ENCODE measurements around the gene CLCC1. TPM values are rescaled to one million over a fixed set of nuclear protein-coding genes. Genes with fewer than 3 reads are reported as not detected.

Gene CLCC1
- total and polyA plus RNA-seq, 2 experiments from 2014 or later, result 16.6 to 18.4 TPM

- Histone ChIP-seq H3K79me2 (replicated peaks; ENCODE audit: insufficient read depth) (no peaks in the 10 kb centered on the region), H3K4me3 (no peak overlapping the region), H2AFZ (no peak overlapping the region), H4K20me1 (replicated peaks; ENCODE audit: insufficient read depth) (no peaks in the 10 kb centered on the region), H3F3A (replicated peaks; ENCODE audit: low read depth) (no peaks in the 10 kb centered on the region), H3K4me2 (no peak overlapping the region), H3K27ac (ENCODE audit: low read depth) (no peak overlapping the region), H3K9me2 (ENCODE audit: insufficient read depth) (no peaks in the 10 kb centered on the region), H3K27me3 (ENCODE audit: insufficient read depth) (no peaks in the 10 kb centered on the region), H3K4me1 (ENCODE audit: insufficient read depth) (peaks cover 7% of the 10 kb centered on the region; the same call in 1 of the 2 replicates), H3K36me3 (ENCODE audit: insufficient read depth) (no peaks in the 10 kb centered on the region)
- Mint-ChIP-seq H3K36me3 (ENCODE audit: low read depth) (no peaks in the 10 kb centered on the region), H3K4me1 (peaks cover 13% of the 10 kb centered on the region), H3K27ac (no peak overlapping the region), H3K27me3 (ENCODE audit: insufficient read depth, low read depth, poor library complexity) (peaks cover 4% of the 10 kb centered on the region), H3K4me3 (no peak overlapping the region), H3K9me3 (no peaks in the 10 kb centered on the region)
- TF ChIP-seq ZNF114 (CRISPR knock-in tag; IDR thresholded peaks at IDR 0.05) (no peak), EZH2phosphoT487 (IDR thresholded peaks at IDR 0.05; ENCODE audit: unreplicated experiment) (no peak), ZNF462 (CRISPR knock-in tag; IDR thresholded peaks at IDR 0.05) (no peak), CTCF (conservative IDR thresholded peaks at IDR 0.05; ENCODE audit: low read depth in 2 of 2) (no peak), EZH2 (IDR thresholded peaks at IDR 0.05; ENCODE audit: low read depth, unreplicated experiment) (no peak), CREB1 (CRISPR knock-in tag; IDR thresholded peaks at IDR 0.05; ENCODE audit: low read depth) (no peak), REST (IDR thresholded peaks at IDR 0.05; ENCODE audit: unreplicated experiment) (no peak), POLR2AphosphoS5 (IDR thresholded peaks at IDR 0.05; ENCODE audit: low read depth) (no peak), STAT1 (IDR thresholded peaks at IDR 0.05; ENCODE audit: unreplicated experiment) (no peak), JUNB (IDR thresholded peaks at IDR 0.05; ENCODE audit: unreplicated experiment) (no peak)
- no peak for DNase-seq (ENCODE audit: low spot score)
- ATAC-seq, result no peak
These were observed 9.7 kb upstream of the CLCC1 start for GRCh38 chr1:108972951-108973350.

All from GM23338 (cell line).